Hepatocyte (in vitro differentiated cells): Measurements from ENCODE around the gene GGT6. TPM values are rescaled to one million over a fixed set of nuclear protein-coding genes. Genes with fewer than 3 reads are reported as not detected.
A peak's percentile ranks its signal among the peaks of the same experiment; 100 is the strongest.
"Not testable (repeated sequence)": the region's sequence is repeated elsewhere in the genome, so short reads cannot be mapped to it uniquely, and the experiment has no call there.

Source experiments
- DNase-seq: peaks from one replicate; pipeline ENCODE4 v3.0.0-alpha.2; 2016; ENCODE audit warnings: low spot score
- H2AFZ ChIP-seq: fragments of 200-600 bp; sonication (generic); 2 replicates; pipeline ENCODE4 v1.6.0; 2016; ENCODE audit warnings: antibody characterized with exemption, mild to moderate bottlenecking
- H3K27ac ChIP-seq: fragments of 200-600 bp; sonication (generic); 2 replicates; pipeline ENCODE4 v1.5.1; 2016; ENCODE audit warnings: mild to moderate bottlenecking
- H3K27me3 ChIP-seq: fragments of 200-600 bp; sonication (generic); 2 replicates; pipeline ENCODE4 v1.6.1; 2016
- H3K36me3 ChIP-seq: fragments of 200-600 bp; sonication (generic); replicated peaks from 2 replicates; pipeline ENCODE4 v1.5.1; 2016; ENCODE audit warnings: low read depth; ENCODE audit not compliant: insufficient read depth
- H3K4me1 ChIP-seq: fragments of 200-600 bp; sonication (generic); 2 replicates; pipeline ENCODE4 v1.5.1; 2016; ENCODE audit warnings: mild to moderate bottlenecking, moderate library complexity; ENCODE audit not compliant: insufficient read depth
- H3K4me2 ChIP-seq: fragments of 200-600 bp; sonication (generic); 2 replicates; pipeline ENCODE4 v1.6.0; 2016
- H3K4me3 ChIP-seq: fragments of 200-600 bp; sonication (generic); 2 replicates; pipeline ENCODE4 v1.5.1; 2016; ENCODE audit warnings: mild to moderate bottlenecking
- H3K79me2 ChIP-seq: fragments of 200-600 bp; sonication (generic); 2 replicates; pipeline ENCODE4 v1.6.0; 2017; ENCODE audit warnings: mild to moderate bottlenecking
- H3K9me2 ChIP-seq: fragments of 200-600 bp; sonication (generic); replicated peaks from 2 replicates; pipeline ENCODE4 v1.6.0; 2017; ENCODE audit warnings: mild to moderate bottlenecking; ENCODE audit not compliant: insufficient read depth
- H3K9me3 ChIP-seq: fragments of 200-600 bp; sonication (generic); 2 replicates; pipeline ENCODE4 v1.5.1; 2016; ENCODE audit warnings: low read depth, mild to moderate bottlenecking
- H4K20me1 ChIP-seq: fragments of 200-600 bp; sonication (generic); 2 replicates; pipeline ENCODE4 v1.6.0; 2016; ENCODE audit warnings: mild to moderate bottlenecking; ENCODE audit not compliant: insufficient read depth, poor library complexity, severe bottlenecking
- EZH2 ChIP-seq: fragments of 200-600 bp; sonication (generic); IDR thresholded peaks from 2 replicates; pipeline ENCODE4 v1.6.1; 2016; ENCODE audit warnings: antibody characterized with exemption, mild to moderate bottlenecking, borderline replicate concordance
- EZH2phosphoT487 ChIP-seq: fragments of 200-600 bp; sonication (generic); IDR thresholded peaks from one replicate; pipeline ENCODE4 v1.6.1; 2018; ENCODE audit warnings: antibody characterized with exemption, mild to moderate bottlenecking, low read depth, moderate library complexity; ENCODE audit not compliant: unreplicated experiment, severe bottlenecking
- WGBS: methylation state at CpG from one replicate; pipeline ENCODE4 v1.1.6; 2016; ENCODE audit warnings: low lambda C conversion rate; ENCODE audit errors: missing lambda C conversion rate; 5-methylcytosine and 5-hydroxymethylcytosine counted together
- polyA plus RNA-seq: library from polyadenylated mRNA; unstranded; fragments of >200 nt; fragmentation: Nextera tagmentation; extraction: Ambion mirVana; gene quantifications from 2 replicates; pipeline ENCODE4 v1.2.1, GENCODE V29; 2016
- total RNA-seq: library from RNA; depleted of rRNA; stranded (reverse); fragments of >200 nt; gene quantifications from 2 replicates; pipeline ENCODE4 v1.2.3, GENCODE V29; 2014
- TF ChIP-seq, protein P1 (sequence below): fragments of 200-600 bp; sonication (generic); IDR thresholded peaks from 2 replicates; pipeline ENCODE4 v1.5.1; 2016; ENCODE audit warnings: antibody characterized with exemption, mild to moderate bottlenecking; ENCODE audit not compliant: poor library complexity

GGT6 gene
- total and polyA plus RNA-seq, 2 experiments from 2014 or later, result not detected

- Histone ChIP-seq H3K4me2 (peak overlapping the region; percentile 20), H3K4me1 (peaks cover 74% of the 10 kb centered on the region), H3K27me3 (no peaks in the 10 kb centered on the region), H3K9me3 (no peaks in the 10 kb centered on the region), H4K20me1 (peaks cover 3% of the 10 kb centered on the region), H3K36me3 (no peaks in the 10 kb centered on the region), H3K9me2 (no peaks in the 10 kb centered on the region), H3K79me2 (peaks cover 89% of the 10 kb centered on the region), H2AFZ (no peak overlapping the region), H3K4me3 (no peak overlapping the region), H3K27ac (no peak overlapping the region)
- TF ChIP-seq EZH2phosphoT487, result no peak
- no peak for TF ChIP-seq EZH2
- TF ChIP-seq, protein P1, sequence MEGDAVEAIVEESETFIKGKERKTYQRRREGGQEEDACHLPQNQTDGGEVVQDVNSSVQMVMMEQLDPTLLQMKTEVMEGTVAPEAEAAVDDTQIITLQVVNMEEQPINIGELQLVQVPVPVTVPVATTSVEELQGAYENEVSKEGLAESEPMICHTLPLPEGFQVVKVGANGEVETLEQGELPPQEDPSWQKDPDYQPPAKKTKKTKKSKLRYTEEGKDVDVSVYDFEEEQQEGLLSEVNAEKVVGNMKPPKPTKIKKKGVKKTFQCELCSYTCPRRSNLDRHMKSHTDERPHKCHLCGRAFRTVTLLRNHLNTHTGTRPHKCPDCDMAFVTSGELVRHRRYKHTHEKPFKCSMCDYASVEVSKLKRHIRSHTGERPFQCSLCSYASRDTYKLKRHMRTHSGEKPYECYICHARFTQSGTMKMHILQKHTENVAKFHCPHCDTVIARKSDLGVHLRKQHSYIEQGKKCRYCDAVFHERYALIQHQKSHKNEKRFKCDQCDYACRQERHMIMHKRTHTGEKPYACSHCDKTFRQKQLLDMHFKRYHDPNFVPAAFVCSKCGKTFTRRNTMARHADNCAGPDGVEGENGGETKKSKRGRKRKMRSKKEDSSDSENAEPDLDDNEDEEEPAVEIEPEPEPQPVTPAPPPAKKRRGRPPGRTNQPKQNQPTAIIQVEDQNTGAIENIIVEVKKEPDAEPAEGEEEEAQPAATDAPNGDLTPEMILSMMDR, result no peak
- DNase-seq, result no peak
- 81% methylated on average over 10 of the region's 10 CpGs for WGBS
These were observed 30.6 kb upstream of the GGT6 start for GRCh38 chr17:4590981-4591453.

DNA sequence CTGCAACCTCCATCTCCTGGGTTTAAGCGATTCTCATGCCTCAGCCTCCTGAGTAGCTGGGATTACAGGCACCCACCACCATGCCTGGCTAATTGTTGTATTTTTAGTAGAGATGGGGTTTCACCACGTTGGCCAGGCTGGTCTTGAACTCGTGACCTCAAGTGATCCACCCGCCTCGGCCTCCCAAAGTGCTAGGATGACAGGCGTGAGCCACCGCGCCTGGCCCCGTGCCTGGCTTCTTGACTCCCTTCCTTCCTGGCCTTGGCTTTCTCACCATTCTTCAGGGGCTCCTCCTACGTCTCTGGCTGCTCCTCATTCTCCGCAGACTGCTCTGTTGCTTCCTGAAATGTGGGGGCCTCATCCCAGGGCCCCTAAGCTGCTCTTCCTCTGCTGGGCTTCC, 29.7 kb upstream of the GGT6 start:
- not testable (repeated sequence) for H3K9me3 ChIP-seq, H3K27me3 ChIP-seq, H3K27ac ChIP-seq, H3K36me3 ChIP-seq, H3K9me2 ChIP-seq, H3K4me3 ChIP-seq, H2AFZ ChIP-seq, H3K4me2 ChIP-seq, DNase-seq, H4K20me1 ChIP-seq
- 92% methylated on average over 10 of the region's 11 CpGs for WGBS
- Histone ChIP-seq H3K4me1 (peaks cover 76% of the 10 kb centered on the region), H3K79me2 (peaks cover 94% of the 10 kb centered on the region)

DNA sequence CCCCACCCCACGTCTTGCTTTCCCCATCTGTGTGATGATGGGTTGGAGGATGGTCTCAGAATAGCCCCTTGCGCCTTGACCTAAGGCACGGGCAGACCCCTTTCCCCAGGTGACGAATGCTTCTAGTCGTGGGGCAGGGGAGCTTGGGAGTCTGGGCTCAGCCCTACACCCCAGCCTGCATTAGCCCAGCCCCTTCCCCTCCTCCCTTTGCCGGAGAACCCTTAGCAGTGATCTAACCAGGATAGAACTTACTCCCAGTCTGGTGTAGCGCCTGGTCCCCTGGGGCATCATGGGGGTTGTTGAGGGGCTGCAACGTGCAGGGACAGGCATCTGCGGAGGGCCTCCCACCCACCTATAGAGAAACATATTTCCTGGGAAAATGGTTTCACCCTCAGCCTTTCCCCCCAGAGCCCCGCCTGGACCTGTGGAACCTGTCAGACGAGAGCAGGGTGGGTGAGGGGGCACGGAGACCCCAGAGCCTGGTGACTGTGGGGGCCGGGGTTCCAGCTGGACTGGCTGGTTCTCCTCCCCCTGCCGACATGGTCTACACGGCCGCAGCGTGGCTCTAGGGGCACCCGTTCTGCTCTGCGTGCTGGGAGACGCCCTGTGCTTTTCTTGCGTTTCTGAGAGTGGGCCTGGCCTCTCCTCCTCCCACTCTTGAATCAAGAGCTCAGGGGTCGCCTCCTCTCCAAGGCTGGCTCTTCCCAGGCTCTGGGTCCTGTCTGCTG, 28.7 kb upstream of the GGT6 start:
- Histone ChIP-seq H3K79me2 (peaks cover 93% of the 10 kb centered on the region), H2AFZ (no peak overlapping the region), H3K27ac (peak overlapping the region; percentile 89), H3K4me3 (no peak overlapping the region), H3K9me3 (no peaks in the 10 kb centered on the region), H3K27me3 (no peaks in the 10 kb centered on the region), H3K4me1 (peaks cover 69% of the 10 kb centered on the region), H4K20me1 (peaks cover 3% of the 10 kb centered on the region), H3K4me2 (peak overlapping the region; percentile 84), H3K36me3 (no peaks in the 10 kb centered on the region), H3K9me2 (no peaks in the 10 kb centered on the region)
- DNase-seq, result no peak
- no peak for TF ChIP-seq EZH2
- TF ChIP-seq, protein P1, result no peak
- TF ChIP-seq EZH2phosphoT487, result no peak
- WGBS, result 62% methylated on average over 22 of the region's 22 CpGs

GRCh38 chr17:4588391-4588790, 28.0 kb upstream of the GGT6 start:
- no peaks in the 10 kb centered on the region for H3K9me3 ChIP-seq
- peak overlapping the region; percentile 84 for H3K4me2 ChIP-seq
- no peaks in the 10 kb centered on the region for H3K9me2 ChIP-seq
- H2AFZ ChIP-seq, result no peak overlapping the region
- no peak for TF ChIP-seq EZH2phosphoT487
- TF ChIP-seq, protein P1, result no peak
- no peak for TF ChIP-seq EZH2
- H3K4me1 ChIP-seq, result peaks cover 69% of the 10 kb centered on the region
- WGBS, result 61% methylated on average over 11 of the region's 11 CpGs
- no peak overlapping the region for H3K4me3 ChIP-seq
- H3K79me2 ChIP-seq, result peaks cover 93% of the 10 kb centered on the region
- H3K36me3 ChIP-seq, result no peaks in the 10 kb centered on the region
- H3K27me3 ChIP-seq, result no peaks in the 10 kb centered on the region
- H3K27ac ChIP-seq, result peak overlapping the region; percentile 89
- DNase-seq, result no peak
- H4K20me1 ChIP-seq, result peaks cover 3% of the 10 kb centered on the region
